ENCODE results near the gene MAST3. TPM values are rescaled to one million over a fixed set of nuclear protein-coding genes. Genes with fewer than 3 reads are reported as not detected.

The MAST3 gene
- polyA plus RNA-seq, 1 donor from 2014 or later, result 2.3 TPM

- Histone ChIP-seq H3K9ac (ENCODE audit: low read length) (peak overlapping the region; percentile 34), H3F3A (ENCODE audit: insufficient read depth, low read length, poor library complexity, severe bottlenecking) (no peaks in the 10 kb centered on the region), H3K27me3 (ENCODE audit: insufficient read depth, low read depth, low read length) (no peaks in the 10 kb centered on the region), H3K36me3 (ENCODE audit: insufficient read depth, low read length) (no peaks in the 10 kb centered on the region), H3K4me2 (ENCODE audit: low read length) (no peak overlapping the region), H3K9me3 (ENCODE audit: low read length) (no peaks in the 10 kb centered on the region), H4K20me1 (ENCODE audit: insufficient read depth) (no peaks in the 10 kb centered on the region), H3K27ac (ENCODE audit: low read length) (no peak overlapping the region), H3K9me2 (ENCODE audit: insufficient read depth, low read length) (no peaks in the 10 kb centered on the region), H3K79me2 (replicated peaks; ENCODE audit: insufficient read depth, low read length) (no peaks in the 10 kb centered on the region), H3K4me3 (ENCODE audit: low read length) (peak overlapping the region; percentile 55), H2AFZ (ENCODE audit: low read depth, low read length) (no peak overlapping the region)
- TF ChIP-seq EZH2 (IDR thresholded peaks at IDR 0.05; ENCODE audit: borderline replicate concordance, insufficient read depth, low read length, poor library complexity, severe bottlenecking), result no peak
- no peak for TF ChIP-seq TAF1 (IDR thresholded peaks at IDR 0.05; ENCODE audit: low read depth)
- TF ChIP-seq CTCF (IDR thresholded peaks at IDR 0.05; ENCODE audit: poor library complexity, severe bottlenecking), result peak; percentile 91
- peak; percentile 20 for TF ChIP-seq MXI1 (conservative IDR thresholded peaks at IDR 0.05; ENCODE audit: poor library complexity, severe bottlenecking)
- TF ChIP-seq SMC3 (conservative IDR thresholded peaks at IDR 0.05; ENCODE audit: poor library complexity), result peak; percentile 89
- peak; percentile 82 for TF ChIP-seq RAD21 (conservative IDR thresholded peaks at IDR 0.05)
- no peak for TF ChIP-seq REST (IDR thresholded peaks at IDR 0.05; ENCODE audit: borderline replicate concordance)
- TF ChIP-seq EP300 (conservative IDR thresholded peaks at IDR 0.05; ENCODE audit: poor library complexity, severe bottlenecking), result no peak
- TF ChIP-seq POLR2AphosphoS5 (IDR thresholded peaks at IDR 0.05), result no peak
These were observed 39.2 kb upstream of the MAST3 start for GRCh38 chr19:18058208-18059009.

- H3K27me3 ChIP-seq (ENCODE audit: insufficient read depth, low read depth, low read length), result no peaks in the 10 kb centered on the region
- H3K27ac ChIP-seq (ENCODE audit: low read length), result no peak overlapping the region
- H2AFZ ChIP-seq (ENCODE audit: low read depth, low read length), result no peak overlapping the region
- TF ChIP-seq REST (IDR thresholded peaks at IDR 0.05; ENCODE audit: borderline replicate concordance) (no peak), RAD21 (conservative IDR thresholded peaks at IDR 0.05) (no peak), CTCF (IDR thresholded peaks at IDR 0.05; ENCODE audit: poor library complexity, severe bottlenecking) (no peak), EP300 (conservative IDR thresholded peaks at IDR 0.05; ENCODE audit: poor library complexity, severe bottlenecking) (no peak), EZH2 (IDR thresholded peaks at IDR 0.05; ENCODE audit: borderline replicate concordance, insufficient read depth, low read length, poor library complexity, severe bottlenecking) (no peak), POLR2AphosphoS5 (IDR thresholded peaks at IDR 0.05) (no peak), TAF1 (IDR thresholded peaks at IDR 0.05; ENCODE audit: low read depth) (no peak), SMC3 (conservative IDR thresholded peaks at IDR 0.05; ENCODE audit: poor library complexity) (no peak), MXI1 (conservative IDR thresholded peaks at IDR 0.05; ENCODE audit: poor library complexity, severe bottlenecking) (no peak)
- no peaks in the 10 kb centered on the region for H4K20me1 ChIP-seq (ENCODE audit: insufficient read depth)
- H3F3A ChIP-seq (ENCODE audit: insufficient read depth, low read length, poor library complexity, severe bottlenecking), result no peaks in the 10 kb centered on the region
- no peak overlapping the region for H3K9ac ChIP-seq (ENCODE audit: low read length)
- H3K79me2 ChIP-seq (replicated peaks; ENCODE audit: insufficient read depth, low read length), result no peaks in the 10 kb centered on the region
- no peak overlapping the region for H3K4me2 ChIP-seq (ENCODE audit: low read length)
- no peak overlapping the region for H3K4me3 ChIP-seq (ENCODE audit: low read length)
- H3K9me2 ChIP-seq (ENCODE audit: insufficient read depth, low read length), result no peaks in the 10 kb centered on the region
- H3K9me3 ChIP-seq (ENCODE audit: low read length), result no peaks in the 10 kb centered on the region
- H3K36me3 ChIP-seq (ENCODE audit: insufficient read depth, low read length), result no peaks in the 10 kb centered on the region
These were observed 38.3 kb upstream of the MAST3 start for GRCh38 chr19:18059297-18059696.
